Measurements from ENCODE around the gene CLEC20A.

The CLEC20A gene

DNA sequence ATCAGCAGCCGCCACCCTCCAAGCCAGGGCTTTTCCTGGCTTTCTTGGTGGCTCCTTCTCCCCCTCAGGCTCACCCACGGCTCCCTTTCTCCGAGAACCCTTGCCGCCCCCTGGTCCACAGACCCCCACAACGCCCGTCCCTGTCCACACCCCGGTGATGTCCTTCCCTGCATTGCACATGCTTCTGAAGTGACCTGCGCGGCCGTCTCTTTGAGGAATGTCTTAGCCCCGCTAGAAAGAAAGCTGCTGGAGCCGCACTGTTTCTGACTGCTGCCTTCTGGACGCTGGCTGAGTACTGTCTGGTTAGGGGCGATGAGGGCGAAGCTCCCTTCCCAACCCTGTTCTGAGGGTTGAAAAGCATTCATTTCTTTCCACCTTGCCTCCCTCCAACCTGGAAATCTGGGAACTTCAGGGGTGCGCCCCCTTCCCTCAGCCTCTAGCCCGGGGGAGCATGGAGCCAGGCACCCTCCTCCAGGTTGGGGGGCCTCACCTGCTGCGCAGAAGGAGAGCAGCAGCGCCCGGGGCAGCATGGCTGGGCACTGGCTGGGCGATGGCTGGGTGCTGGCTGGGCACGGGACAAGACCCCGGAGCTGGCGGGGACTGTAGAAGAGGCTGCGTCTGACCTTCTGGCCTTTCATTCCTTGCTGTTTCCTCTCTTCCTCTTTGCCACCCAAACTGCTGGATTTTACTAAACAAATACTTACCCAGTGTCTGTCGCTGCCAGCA is at the start of gene CLEC20A:
TSS of gene CLEC20A (minus strand) at position 555 of the 726 bp plus-strand sequence. CDS start at position 530, 25 bp downstream.
- no peak for DNase-seq

DNA sequence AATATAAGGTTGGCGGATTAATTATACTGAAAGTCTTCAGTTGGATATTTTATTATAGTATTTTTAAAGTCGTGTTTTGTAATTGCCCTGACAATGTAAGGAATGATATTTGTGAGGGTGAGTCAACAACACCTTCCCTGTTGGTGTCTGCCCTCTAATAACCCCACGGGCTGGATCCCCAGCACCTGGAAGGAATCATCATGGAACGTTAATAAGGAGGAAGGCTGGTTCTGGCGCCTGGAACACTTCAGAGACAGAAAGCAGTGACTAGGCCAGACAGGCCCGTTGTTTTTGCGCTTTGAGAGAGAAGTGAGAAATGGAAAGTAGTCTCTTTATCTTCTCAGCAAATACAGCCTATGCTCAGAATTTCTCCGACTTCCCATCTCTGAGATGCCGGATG is 47.8 kb upstream of the CLEC20A start:
- DNase-seq = no peak

DNA sequence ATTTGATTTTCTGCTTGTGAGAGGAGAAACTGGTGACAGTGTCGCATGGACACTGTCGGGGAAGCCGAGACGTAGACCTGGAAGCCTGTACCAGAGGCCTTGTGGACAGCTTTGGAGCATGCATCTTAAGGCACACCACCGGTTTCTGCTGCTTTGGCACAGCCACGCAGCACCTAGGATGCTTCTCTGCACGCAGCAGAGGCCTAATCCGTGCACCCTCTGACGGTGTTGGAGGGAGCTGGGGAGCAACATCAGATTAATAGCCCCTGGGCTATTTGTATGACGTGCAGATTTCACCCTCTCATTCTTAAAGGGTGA is 46.5 kb upstream of the CLEC20A start:
- no peak for DNase-seq

DNA sequence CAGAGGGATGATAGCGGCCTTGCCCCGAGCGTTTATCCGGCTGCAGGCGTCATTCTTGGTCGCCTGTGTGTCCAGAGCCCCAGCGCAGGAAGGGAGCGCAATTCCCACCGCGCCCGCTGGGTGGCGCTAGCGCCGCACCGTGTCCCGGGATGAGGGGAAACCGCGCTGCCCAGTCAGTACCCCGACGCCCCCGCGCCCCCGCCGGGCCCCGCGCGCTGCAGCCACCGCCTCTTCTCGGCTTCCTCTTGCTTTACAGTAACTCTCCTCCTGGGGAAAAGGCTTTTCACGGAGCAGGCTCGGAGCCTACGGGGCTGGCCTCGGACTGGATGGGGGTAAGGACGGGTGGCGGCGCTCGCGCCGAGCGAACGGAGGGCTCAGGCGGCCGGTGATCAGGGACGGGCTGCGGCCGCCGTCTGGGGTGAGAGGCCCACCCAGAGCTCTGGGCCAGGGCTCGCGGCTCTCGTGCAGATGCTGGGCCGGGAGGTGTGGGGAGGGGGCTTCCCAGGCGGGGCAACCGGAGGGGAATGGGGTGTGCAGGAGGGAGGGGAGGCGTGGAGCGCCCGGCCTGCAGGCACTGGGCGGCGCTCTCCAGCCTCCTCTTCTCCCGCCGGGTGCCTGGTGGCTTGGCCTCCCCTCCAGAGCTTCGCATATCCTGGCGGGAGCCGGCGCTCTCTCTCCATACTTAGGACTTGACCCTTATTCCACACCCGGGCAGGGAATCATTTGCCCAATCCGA is 46.0 kb upstream of the CLEC20A start:
- DNase-seq = peak; percentile 98

DNA sequence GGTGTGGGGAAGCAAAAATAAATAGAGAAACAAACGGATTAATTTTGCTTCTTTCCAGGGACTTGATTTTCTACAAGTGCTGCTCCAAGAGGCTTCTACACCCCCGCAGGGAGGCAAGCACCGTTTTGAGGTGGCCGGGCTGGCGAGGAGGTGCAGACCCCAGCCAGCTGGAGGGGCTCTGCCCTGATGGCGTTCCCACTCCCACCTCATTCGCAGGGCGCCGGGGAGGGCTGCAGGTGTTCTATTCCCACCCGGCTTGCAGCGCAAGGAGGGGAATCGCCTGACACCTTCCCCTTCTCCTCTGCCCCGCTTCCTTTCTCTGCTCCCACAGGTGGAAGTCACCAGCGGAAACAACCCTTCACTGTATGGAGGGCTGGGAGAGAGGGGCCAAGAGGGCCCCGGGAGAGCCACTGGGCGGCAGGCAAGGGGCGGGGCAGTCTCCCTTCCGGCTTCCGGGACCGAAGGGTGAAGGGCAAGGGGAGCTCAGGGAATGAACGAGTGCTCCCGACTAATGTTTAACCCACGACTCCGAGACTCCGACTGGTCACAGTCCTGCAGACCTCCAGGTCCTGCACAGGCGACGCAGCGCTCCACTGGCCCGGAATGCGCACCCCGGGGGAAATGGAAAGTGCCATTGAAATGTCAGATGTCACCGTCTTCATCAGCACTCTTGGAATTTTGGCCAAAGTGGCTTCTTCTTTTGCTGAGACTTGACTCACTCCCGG is 45.2 kb upstream of the CLEC20A start:
- DNase-seq = no peak

DNA sequence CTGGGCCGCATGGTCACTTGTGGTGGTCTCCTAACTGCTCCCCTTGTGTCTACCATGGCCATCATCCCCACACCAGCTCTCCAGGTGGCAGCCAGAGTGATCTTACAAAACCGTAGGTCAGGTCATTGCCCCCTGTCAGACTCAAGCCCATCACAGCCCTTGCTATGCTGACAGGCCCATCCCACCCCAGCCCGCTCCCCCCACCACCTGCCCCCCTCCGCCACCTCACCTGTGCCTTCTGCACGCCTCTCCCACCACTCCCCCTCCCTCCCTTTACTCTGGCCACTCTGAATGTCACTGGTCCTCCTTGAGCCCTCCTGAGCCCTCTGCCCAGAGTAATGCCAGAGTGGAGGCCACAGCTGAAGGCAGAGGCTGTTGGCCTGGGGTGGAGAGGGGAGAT is 44.6 kb upstream of the CLEC20A start:
- DNase-seq = no peak

DNA sequence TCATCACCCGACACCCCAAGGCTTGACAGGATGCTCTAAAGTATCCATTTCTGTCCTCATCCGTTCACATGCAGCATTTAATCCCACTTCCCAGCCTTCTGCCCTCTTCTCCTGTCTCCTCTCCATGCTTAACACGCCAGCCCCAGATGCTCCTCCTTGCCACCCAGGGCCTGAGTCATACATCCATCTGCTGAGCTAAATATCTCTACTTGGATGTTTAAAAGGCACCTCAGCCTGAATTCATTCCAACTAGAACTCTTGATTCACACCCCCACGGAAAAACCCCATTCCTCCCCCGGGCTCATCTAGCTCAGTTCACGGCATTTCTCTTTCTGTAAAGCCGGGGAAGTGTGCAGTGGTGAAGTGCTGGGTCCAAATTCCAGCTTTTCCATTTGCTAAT is 43.9 kb upstream of the CLEC20A start:
- no peak for DNase-seq

DNA sequence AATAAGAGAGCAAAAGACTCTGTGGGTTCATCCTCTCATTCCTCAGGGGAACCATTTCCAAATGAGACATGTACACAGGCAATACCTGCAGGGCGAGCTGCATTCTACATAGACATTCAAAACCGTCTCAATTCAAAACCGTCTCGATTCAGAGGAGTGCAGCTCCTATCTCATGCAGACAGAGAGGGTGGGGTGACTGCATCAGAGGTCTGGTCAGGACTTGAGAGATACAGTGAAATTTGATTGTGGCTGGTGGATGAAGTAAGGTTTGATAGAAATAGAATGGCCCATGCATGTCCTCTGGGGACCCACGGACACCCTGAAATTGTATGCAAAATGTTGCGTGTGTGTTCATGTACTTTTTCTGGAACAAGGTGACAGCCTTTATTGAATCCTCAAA is 43.4 kb upstream of the CLEC20A start:
- no peak for DNase-seq

DNA sequence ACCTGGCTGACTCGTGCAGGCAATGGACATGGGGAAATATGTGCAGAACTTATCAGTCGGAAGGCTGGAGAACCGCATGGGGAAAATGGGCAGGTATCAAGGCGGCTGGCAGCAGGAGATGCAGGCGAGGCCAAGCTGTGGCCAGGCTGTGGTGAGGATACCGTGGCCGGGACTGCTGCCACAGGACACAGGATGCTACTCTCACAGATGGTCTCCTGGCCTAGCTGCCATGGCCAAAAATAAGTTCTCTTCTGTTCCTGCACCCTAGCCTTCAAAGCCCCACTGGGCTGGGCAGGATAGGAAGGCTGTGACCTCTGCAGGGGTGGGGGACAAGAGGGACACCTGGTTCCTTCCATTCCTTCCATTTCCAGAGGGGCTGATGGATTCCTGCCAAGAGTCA is 42.5 kb upstream of the CLEC20A start:
- DNase-seq = no peak

DNA sequence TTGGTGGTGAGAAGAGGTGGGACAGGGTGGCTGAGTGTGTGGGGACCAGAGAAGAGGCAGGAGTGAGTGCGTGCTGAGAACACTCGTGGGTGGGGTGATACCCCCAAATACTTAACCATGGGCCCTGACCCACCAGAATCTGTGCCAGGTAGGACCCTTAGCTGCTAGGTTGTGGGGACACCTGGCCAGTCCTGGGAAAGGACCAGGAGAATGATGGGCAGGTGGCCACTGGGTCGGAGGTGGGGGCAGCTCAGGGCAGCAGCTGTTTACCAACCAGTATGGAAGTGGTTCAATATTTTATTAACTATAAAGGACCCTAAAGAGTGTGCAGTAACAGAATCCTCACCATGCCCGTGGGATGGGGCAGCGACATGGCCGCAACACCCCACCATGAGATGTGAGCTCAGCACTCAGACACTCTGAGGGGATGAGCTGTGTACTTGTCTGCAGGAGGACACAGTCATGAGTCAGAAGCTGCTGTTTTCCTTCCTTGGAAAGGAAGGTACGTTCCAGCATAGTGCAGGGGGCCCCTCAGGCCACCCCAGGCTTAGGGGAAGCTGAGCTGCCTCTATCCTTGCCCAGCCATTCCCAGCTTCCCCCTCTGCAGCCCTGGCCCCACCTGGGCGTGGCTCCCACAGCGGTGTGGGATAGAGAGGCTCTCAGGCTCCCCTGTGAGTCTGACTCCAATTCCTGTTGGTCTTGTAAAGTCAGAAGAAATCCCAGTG is 41.6 kb upstream of the CLEC20A start:
- no peak for DNase-seq

DNA sequence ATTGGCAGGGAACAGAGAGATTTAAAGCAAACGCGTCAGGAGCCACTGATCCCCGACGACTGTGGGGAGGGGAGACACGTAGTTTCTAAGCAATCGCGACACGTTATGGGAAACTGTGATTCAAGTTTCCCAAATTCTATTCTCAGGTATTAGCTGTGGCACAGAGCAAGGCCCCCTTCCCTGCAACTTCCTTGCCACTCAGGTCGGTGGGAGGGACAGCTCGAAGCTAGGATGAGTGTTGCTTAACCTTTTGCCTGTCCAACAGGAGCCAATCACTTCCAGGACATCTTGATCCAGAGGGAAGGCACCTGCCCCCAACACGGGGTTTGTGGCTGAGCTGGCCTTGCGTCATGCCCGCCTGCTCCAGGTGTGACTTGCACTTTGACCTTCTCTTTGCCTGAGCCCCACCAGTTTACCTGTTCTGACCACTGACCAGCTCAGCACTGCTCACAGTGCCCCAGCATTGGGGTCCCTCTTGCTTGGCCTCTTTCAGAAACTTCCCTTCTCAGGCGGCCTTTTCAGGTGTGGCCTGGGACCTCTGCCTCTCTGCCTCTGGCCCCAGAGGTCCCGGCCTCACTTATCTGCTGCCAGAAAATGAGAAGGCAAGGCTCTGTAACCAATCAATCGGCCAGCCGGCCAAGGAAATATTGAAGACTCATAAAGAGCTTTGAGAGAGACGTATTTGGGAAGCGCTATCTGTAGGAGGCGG is 40.8 kb upstream of the CLEC20A start:
- no peak for DNase-seq

DNA sequence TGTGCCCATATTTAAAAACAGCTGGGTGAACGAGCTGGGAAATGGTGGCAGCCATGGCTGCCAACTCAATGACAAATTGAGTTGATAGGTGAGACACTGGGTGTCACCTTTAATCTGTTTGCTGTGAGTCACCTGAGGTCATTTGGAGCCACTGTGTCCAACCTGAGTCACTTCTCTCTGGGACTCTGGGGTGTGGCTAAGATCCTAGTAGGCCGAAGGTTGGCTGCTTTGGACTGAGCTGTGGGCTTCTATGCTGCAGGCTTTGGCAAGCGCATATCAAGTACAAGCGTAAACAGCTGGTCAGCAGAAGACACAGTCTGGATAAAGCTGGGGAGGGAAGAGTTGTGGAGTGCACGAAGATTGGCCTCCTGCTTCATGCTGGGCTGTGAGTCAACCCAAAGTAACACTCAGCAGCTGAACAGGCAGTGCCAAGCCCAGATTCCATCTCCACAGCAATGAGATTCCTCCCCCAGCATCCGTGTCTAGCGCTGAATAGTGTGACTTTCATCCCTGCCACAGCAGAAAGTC is 40.1 kb upstream of the CLEC20A start:
- DNase-seq = peak; percentile 21

DNA sequence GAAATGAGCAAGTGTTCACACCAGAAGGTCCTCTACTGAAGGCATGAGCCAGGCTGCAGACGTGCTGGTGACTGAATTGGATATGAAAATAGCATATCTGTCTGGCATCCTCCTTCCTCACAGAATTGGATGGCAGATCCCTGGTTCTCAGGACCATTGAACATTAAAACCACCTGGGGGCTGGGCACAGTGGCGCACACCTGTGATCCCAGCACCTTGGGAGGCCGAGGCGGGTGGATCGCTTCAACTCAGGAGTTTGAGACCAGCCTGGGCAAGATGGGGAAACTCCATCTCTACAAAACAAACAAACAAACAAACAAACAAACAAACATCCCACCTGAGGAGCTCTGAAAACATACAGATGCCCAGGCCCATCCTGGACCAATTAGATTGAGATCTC is 39.6 kb upstream of the CLEC20A start:
- no peak for DNase-seq

DNA sequence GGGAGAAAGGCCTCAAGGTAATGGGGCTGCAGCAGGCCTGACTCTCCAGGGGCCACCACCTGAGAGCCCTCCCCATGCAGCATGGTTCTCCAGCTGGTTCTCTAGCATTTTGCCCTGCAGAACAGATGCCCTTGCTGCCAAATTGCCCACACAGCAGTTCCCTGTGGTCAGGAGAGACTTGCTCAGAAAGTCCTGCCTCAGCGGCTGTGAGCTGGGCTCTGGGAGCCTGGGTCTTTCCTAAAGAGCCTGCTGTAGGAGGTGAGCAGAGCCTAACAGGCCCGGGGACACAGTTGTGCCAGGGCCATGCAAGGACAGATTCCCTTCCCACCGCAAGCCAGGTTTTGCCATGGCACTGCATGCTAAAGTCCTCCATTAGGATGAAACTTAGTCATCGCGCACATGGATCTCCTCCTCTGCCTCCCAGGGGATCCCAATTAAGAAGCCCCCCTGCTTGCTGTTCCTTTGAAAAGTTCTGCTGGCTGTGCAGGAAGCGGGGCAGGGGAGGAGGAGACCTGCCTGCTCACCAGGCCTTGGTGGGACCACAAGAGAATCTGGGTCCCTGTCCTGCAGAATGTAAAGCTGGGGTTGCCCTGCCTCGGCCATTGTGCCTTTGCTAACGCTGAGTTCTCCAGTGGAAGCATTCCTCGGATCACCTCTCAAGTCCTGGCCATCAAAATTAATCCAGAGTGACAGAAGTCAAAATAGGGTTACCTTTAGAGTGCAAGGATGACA is 37.5 kb upstream of the CLEC20A start:
- DNase-seq = no peak

DNA sequence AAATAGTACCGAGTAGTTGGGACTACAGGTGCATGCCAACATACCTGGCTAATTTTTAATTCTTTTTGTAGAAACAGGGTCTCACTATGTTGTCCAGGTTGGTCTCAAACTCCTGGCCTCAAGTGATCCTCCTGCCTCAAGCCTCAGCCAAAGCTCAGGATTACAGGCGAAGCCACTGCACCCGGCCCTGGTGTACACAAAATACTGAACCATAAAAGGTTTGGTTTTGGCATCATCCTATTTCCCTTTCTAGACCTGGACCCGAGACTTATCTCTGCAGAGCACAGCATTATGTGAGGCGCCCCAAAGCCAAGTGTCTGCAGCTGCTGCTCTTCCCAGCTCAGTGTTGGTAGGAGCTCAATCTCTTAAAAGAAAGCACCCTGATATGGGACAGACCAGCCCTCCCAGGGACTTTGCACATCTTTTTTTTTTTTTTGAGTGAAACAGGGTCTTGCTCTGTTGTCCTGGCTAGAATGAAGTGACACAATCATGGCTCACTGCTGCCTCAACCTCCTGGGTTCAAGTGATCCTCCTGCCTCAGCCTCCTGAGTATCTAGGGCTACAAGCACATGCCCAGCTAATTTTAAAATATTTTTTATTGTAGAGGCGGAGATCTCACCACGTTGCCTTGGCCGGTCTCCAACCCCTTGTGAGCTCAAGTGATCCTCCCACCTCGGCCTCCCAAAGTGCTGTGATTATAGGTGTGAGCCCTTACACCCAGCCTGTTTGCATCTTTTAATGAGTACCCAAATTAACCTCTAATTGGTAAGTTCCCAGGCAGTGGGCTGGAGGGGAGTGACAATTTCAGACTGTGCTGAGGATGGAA is 36.6 kb upstream of the CLEC20A start:
- no peak for DNase-seq

DNA sequence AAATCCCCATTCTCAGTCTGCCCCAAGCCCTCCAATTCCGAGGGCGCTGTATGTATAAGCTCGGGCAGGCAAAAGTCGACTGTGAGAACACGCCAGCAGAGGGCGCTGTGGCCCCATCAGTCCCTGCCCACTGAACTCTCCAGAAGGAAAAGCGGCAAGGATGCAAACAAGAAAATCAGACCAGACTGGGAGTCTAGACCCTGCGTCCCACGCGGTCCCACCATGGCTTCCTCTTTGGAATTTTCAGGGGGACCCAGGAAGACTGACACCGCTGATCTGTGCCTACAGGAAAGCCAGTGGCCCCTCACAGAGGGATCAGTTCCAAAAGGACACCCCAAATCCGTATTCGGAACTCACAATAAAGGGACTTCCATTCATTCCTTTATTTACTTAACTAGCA is 35.6 kb upstream of the CLEC20A start:
- peak; percentile 93 for DNase-seq

DNA sequence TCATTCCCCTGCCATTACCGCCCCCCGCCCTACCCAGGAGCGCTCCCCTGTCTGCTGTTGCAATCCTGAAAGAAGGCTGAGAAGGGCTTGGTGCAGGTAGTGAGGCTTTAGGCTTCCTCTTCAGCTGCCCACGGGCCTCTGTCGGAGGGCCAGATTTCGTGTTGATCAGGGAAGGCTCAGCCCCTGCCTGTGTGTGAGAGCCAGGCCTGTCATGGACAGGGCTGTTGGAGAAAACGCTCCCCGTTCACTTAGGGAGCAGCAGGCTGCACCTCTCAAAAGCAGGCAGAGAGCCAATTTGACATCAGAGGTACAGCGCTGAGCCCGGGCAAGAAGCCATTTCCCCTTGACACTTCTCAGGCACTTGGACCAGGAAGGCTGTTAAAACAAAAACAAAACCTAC is 35.1 kb upstream of the CLEC20A start:
- no peak for DNase-seq

DNA sequence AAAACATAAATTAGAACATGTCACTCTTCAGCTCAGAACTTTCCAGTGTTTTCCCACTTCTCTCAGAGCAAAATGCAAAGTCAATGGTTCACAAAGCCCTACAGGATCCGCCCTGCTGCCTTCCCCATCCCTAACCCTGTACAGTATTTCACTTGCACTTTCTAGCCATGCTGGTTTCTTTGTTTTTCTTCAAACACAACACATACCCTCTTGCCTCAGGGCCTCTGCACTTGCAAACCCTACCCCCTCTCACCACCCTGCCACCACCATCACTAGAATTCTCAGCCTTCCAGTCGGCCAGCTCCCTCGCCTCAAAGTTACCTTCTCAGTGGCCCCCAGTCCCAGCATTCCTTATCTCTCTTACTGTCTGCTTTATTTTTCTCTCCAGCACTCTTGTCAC is 33.7 kb upstream of the CLEC20A start:
- no peak for DNase-seq

DNA sequence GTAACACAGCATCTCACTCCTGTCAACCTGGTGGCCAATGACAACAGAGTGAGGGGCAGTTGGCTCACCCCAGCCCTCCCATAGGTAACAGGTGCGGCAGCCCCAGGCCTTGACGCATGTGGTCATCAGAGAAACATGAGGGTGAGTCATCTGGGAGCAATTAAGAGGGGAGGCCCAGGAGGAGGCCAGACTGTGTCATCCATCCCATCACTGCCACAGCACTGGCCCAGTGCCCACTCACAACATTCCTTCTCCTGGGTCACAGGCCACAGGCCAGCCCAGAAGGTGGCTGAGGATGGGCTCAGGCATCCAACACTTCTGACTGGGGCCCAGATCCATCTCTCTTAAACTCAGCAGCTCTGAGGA is 33.3 kb upstream of the CLEC20A start:
- no peak for DNase-seq

DNA sequence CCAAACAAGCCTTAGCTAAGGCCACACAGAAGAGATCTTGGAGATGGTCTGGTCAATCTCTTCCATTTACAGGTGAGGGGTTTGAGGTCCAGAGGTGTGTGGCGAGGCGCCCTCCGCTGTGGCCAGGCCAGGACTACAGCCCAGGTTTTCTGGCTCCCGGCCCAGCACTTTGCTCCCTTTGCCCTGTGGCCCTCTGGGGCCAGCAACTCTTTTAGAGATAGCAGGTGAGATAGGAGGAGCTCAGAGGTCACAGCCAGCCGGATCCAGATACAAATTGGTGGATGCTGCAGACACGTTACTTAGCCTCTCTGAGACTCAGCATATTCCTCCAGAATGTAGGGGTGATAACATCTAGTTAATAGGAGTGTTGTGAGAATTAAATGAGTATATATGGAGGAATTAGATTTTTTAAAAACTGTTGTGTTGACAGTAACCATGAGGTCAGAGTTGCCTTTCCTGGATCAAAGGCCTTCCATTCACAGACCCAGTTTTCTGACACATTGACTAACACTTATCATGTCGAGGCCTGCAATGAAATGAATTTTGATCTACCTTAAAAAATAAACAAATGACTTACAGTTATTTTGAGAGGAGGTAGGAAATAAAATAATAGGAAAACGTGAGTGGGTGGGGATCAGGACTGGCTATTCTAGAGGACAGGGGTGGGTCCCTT is 32.7 kb upstream of the CLEC20A start:
- no peak for DNase-seq
